HuH-7.5 (cell line): ENCODE results near the gene PRR36.

ENCODE experiments used
- DNase-seq: peaks from one replicate; pipeline ENCODE4 v3.0.0; 2011; ENCODE audit warnings: low spot score

The PRR36 gene

GRCh38 chr19:7819337-7819736 is 54.9 kb downstream of the PRR36 start:
- DNase-seq: no peak

- no peak for DNase-seq
Observed at GRCh38 chr19:7818806-7819205, 55.4 kb downstream of the PRR36 start.
